Measurements from ENCODE around the gene ZBTB43. TPM values are rescaled to one million over a fixed set of nuclear protein-coding genes. Genes with fewer than 3 reads are reported as not detected.
A peak's percentile ranks its signal among the peaks of the same experiment; 100 is the strongest.
"Not testable (repeated sequence)": the region's sequence is repeated elsewhere in the genome, so short reads cannot be mapped to it uniquely, and the experiment has no call there.

ZBTB43 gene
- total and polyA plus RNA-seq, 4 donors, result 4.6 to 64.3 (median 14.5) TPM

- 81 to 83% methylated on average over 2 of the region's 2 CpGs for WGBS, 2 donors
- Histone ChIP-seq H3K9ac (ENCODE audit: insufficient read depth in 1 of 2, low read length in 2 of 2) (no peak overlapping the region), H3K4me3 (no peak overlapping the region), H3K9me3 (ENCODE audit: control insufficient read depth in 4 of 4, insufficient read depth in 3 of 4, low read length in 3 of 4) (peaks cover 2 to 21% (median 11%) of the 10 kb centered on the region in 4 donors), H3K36me3 (ENCODE audit: control insufficient read depth in 4 of 4, insufficient read depth in 4 of 4, low read length in 4 of 4) (peaks cover 13 to 25% (median 18%) of the 10 kb centered on the region in 4 donors), H3K27me3 (ENCODE audit: control insufficient read depth in 3 of 3, insufficient read depth in 3 of 3, low read length in 2 of 3) (no peaks in the 10 kb centered on the region), H3K4me1 (ENCODE audit: control insufficient read depth in 5 of 5, insufficient read depth in 5 of 5, low read length in 5 of 5) (peaks cover 0 to 5% (median 0%) of the 10 kb centered on the region in 5 donors), H3K27ac (ENCODE audit: low read depth in 1 of 2, low read length in 1 of 2) (no peak overlapping the region)
- DNase-seq, result no peak
- no peak for TF ChIP-seq CTCF (IDR thresholded peaks at IDR 0.05; ENCODE audit: control extremely low read depth, extremely low read depth)
- ATAC-seq (ENCODE audit: insufficient read depth, low FRiP score), result no peak
Observed at GRCh38 chr9:126822278-126822677, 17.4 kb downstream of the ZBTB43 start.

GRCh38 chr9:126822873-126823272 is 18.0 kb downstream of the ZBTB43 start:
- no peak overlapping the region for H3K9ac ChIP-seq (ENCODE audit: insufficient read depth in 1 of 2, low read length in 2 of 2)
- H3K4me1 ChIP-seq (ENCODE audit: control insufficient read depth in 5 of 5, insufficient read depth in 5 of 5, low read length in 5 of 5), result peaks cover 0 to 6% (median 0%) of the 10 kb centered on the region in 5 donors
- 91 to 95% methylated on average over 1 of the region's 1 CpG for WGBS, 2 donors
- H3K27ac ChIP-seq (ENCODE audit: low read depth in 1 of 2, low read length in 1 of 2), result no peak overlapping the region
- no peak overlapping the region for H3K4me3 ChIP-seq
- DNase-seq, result no peak
- H3K27me3 ChIP-seq (ENCODE audit: control insufficient read depth in 3 of 3, insufficient read depth in 3 of 3, low read length in 2 of 3), result no peaks in the 10 kb centered on the region
- peaks cover 14 to 25% (median 18%) of the 10 kb centered on the region in 4 donors for H3K36me3 ChIP-seq (ENCODE audit: control insufficient read depth in 4 of 4, insufficient read depth in 4 of 4, low read length in 4 of 4)
- H3K9me3 ChIP-seq (ENCODE audit: control insufficient read depth in 4 of 4, insufficient read depth in 3 of 4, low read length in 3 of 4), result peaks cover 2 to 19% (median 11%) of the 10 kb centered on the region in 4 donors
- ATAC-seq (ENCODE audit: insufficient read depth, low FRiP score), result no peak
- TF ChIP-seq CTCF (IDR thresholded peaks at IDR 0.05; ENCODE audit: control extremely low read depth, extremely low read depth), result no peak

GRCh38 chr9:126824052-126824451 is 19.2 kb downstream of the ZBTB43 start:
- 95 to 98% methylated on average over 7 of the region's 7 CpGs for WGBS, 2 donors
- H3K4me1 ChIP-seq (ENCODE audit: control insufficient read depth in 5 of 5, insufficient read depth in 5 of 5, low read length in 5 of 5); H3K27me3 ChIP-seq (ENCODE audit: control insufficient read depth in 3 of 3, insufficient read depth in 3 of 3, low read length in 2 of 3); H3K4me3 ChIP-seq; DNase-seq; ATAC-seq (ENCODE audit: insufficient read depth, low FRiP score); H3K9ac ChIP-seq (ENCODE audit: insufficient read depth in 1 of 2, low read length in 2 of 2); H3K27ac ChIP-seq (ENCODE audit: low read depth in 1 of 2, low read length in 1 of 2): not testable (repeated sequence)
- Histone ChIP-seq H3K9me3 (ENCODE audit: control insufficient read depth in 4 of 4, insufficient read depth in 3 of 4, low read length in 3 of 4) (peaks cover 0 to 11% (median 8%) of the 10 kb centered on the region in 4 donors), H3K36me3 (ENCODE audit: control insufficient read depth in 4 of 4, insufficient read depth in 4 of 4, low read length in 4 of 4) (peaks cover 10 to 16% (median 12%) of the 10 kb centered on the region in 4 donors)

- 96 to 99% methylated on average over 7 of the region's 7 CpGs for WGBS, 2 donors
- Histone ChIP-seq H3K9ac (ENCODE audit: insufficient read depth in 1 of 2, low read length in 2 of 2) (no peak overlapping the region), H3K4me1 (ENCODE audit: control insufficient read depth in 5 of 5, insufficient read depth in 5 of 5, low read length in 5 of 5) (peaks cover 0 to 6% (median 0%) of the 10 kb centered on the region in 5 donors), H3K4me3 (no peak overlapping the region), H3K27ac (ENCODE audit: low read depth in 1 of 2, low read length in 1 of 2) (peak overlapping the region in 1 of 2 donors; percentile 17), H3K9me3 (ENCODE audit: control insufficient read depth in 4 of 4, insufficient read depth in 3 of 4, low read length in 3 of 4) (no peaks in the 10 kb centered on the region), H3K36me3 (ENCODE audit: control insufficient read depth in 4 of 4, insufficient read depth in 4 of 4, low read length in 4 of 4) (peaks cover 0 to 13% (median 6%) of the 10 kb centered on the region in 4 donors), H3K27me3 (ENCODE audit: control insufficient read depth in 3 of 3, insufficient read depth in 3 of 3, low read length in 2 of 3) (no peaks in the 10 kb centered on the region)
- DNase-seq (no peak), ATAC-seq (ENCODE audit: insufficient read depth, low FRiP score) (no peak)
- TF ChIP-seq CTCF (IDR thresholded peaks at IDR 0.05; ENCODE audit: control extremely low read depth, extremely low read depth), result no peak
Observed at GRCh38 chr9:126827227-126827626, 22.4 kb downstream of the ZBTB43 start.
